VCaP (cell line): Measurements from ENCODE around the gene BSN.

ENCODE experiments used
- H3K27ac ChIP-seq: fragments of 450-650 bp; 2 replicates; pipeline ENCODE4 v1.5.1; 2017
- TF ChIP-seq, protein P1 (sequence below): fragments of 450-650 bp; conservative IDR thresholded peaks from 2 replicates; pipeline ENCODE4 v1.5.1; 2017; ENCODE audit warnings: mild to moderate bottlenecking, moderate library complexity

Gene BSN

DNA sequence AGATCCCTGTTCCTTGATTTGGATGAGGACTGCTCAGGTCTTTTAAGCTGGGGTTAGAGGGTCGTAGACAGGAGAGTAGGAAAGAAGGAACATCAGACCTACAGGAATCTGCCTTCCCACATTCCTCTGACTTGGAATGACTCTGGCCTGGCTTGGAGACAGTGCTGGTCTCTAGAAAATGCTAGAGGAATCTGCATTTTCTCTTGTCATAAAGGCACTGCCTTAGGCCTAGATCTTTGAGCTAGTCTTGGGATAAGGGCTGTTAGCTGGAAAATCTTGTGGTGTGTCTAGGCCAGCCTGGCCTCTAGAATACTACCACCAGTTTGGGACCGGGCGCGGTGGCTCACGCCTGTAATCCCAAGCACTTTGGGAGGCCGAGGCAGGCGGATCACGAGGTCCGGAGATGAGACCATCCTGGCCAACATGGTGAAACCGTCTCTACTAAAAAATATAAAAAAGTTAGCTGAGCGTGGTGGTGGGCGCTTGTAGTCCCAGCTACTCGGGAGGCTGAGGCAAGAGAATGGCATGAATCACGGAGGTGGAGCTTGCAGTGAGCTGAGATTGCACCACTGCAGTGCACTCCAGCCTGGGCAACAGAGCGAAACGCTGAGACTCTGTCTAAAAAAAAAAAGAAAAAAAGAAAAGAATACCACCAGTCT, 17.3 kb upstream of the BSN start:
- TF ChIP-seq, protein P1, sequence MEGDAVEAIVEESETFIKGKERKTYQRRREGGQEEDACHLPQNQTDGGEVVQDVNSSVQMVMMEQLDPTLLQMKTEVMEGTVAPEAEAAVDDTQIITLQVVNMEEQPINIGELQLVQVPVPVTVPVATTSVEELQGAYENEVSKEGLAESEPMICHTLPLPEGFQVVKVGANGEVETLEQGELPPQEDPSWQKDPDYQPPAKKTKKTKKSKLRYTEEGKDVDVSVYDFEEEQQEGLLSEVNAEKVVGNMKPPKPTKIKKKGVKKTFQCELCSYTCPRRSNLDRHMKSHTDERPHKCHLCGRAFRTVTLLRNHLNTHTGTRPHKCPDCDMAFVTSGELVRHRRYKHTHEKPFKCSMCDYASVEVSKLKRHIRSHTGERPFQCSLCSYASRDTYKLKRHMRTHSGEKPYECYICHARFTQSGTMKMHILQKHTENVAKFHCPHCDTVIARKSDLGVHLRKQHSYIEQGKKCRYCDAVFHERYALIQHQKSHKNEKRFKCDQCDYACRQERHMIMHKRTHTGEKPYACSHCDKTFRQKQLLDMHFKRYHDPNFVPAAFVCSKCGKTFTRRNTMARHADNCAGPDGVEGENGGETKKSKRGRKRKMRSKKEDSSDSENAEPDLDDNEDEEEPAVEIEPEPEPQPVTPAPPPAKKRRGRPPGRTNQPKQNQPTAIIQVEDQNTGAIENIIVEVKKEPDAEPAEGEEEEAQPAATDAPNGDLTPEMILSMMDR, result no peak
- H3K27ac ChIP-seq, result no peak overlapping the region

DNA sequence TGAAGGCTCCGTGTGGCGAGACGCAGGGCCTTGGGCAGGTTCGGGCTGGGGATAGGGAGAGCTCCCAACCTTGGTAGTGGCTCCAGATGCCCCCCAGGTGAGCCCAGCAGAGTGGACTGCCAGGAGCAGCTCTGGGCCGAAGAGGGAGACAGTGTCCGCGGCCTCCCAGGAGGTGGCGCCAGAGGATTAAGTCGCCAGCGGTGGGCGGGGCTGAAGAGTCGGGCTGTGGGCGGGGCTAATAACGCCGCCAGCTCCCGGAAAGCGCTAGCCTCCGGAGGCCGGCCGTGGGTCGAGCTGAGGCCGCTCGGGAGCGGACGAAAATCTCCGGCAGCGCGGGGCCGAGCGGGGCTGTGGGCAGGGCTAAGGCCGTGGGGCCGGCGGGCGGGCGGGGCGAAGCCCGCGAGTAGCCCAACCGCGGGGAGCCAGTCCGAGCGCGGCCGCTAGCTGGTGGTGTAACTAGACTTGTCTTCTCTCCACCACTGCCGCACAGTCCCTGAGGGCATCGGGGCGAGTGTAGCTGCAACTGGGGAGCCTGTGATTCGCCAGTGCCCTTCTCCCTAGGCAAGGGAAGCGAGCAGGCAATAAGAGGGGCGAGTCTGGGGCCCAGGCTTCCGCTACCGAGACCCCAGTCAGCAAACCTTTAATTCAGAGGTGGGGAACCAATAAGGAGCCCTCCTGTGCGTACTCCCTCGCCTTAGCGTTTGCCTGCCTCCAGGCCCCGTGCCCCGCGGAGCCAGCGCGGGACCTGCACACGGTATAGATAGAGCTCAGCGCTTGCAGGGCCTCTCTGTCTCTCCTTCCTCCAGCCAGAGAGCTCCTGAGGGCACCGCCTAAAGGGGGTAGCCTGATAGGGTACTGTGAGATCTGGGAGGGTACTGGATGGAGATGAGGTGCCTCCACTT, 14.4 kb upstream of the BSN start:
- TF ChIP-seq, protein P1, result peak; percentile 98
- H3K27ac ChIP-seq, result peak overlapping the region; percentile 86

DNA sequence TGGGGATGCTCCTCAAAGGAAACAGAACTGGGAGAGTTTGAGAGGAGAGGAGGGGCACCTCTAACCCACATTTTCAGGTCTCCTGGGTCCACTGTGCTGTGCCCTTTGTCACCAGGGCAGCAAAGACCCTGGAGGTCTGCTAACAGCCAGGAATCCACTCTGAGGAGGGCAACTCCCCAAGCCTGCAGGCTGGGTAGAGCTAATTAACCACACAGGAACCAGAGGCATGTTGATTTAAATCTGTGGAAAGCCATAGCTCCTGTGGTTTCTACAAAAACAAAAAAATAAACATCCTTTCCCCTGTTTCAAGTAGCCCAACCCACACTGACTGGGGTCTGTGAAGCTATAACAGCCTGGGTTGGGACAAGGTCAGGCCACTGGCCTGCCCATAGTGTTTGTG, 2.2 kb upstream of the BSN start:
- H3K27ac ChIP-seq, result no peak overlapping the region
- TF ChIP-seq, protein P1, result no peak

DNA sequence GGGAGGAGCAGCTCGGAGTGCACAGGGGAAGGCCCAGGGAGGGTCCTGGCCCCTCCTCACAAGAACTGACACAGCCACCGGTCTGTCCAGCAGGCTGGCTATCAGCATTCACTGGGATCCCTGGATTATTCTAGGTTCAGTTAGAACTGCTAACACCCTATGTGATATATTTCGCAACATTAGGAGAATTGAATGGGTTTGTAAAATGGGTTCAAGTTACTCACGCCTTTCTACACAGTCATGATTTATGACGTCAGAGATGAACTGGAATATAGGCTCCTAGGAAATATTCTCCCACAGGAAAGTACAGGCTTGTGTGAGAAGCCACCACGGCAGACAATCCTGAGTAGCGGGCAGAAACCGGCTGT, 969 bp upstream of the BSN start:
- H3K27ac ChIP-seq, result peak overlapping the region; percentile 90
- TF ChIP-seq, protein P1, result no peak

DNA sequence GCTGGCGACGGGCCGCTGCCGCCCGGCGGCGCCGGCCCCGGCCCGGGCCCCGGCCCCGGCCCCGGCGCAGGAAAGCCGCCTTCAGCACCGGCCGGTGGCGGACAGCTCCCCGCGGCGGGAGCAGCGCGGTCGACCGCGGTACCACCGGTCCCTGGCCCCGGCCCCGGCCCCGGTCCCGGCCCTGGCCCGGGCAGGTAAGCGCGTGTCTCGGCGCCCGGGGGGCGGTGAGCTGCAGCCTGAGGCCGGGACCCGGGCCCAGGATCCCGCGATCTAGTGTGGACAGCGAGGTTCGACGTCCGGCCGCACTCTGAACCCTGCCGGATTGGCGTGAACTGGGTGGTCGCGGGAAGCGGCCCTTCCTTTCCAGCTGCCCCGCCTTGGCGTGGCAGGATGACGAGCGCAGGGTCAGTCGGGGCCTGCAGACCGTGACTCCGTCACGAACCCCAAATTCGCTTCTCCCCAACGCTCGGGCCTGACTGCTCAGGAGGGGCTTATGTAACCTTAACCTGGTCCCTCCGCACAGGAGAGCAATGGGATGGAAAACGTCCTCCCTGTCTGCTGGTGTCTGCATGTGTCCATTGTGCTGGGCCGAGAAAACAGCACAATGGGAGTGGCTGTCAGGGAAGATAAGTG, 472 bp downstream of the BSN start:
- H3K27ac ChIP-seq, result peak overlapping the region; percentile 90
- TF ChIP-seq, protein P1, result 0 out of 2 replicates have a peak, but pooled peaks have one; percentile 7

DNA sequence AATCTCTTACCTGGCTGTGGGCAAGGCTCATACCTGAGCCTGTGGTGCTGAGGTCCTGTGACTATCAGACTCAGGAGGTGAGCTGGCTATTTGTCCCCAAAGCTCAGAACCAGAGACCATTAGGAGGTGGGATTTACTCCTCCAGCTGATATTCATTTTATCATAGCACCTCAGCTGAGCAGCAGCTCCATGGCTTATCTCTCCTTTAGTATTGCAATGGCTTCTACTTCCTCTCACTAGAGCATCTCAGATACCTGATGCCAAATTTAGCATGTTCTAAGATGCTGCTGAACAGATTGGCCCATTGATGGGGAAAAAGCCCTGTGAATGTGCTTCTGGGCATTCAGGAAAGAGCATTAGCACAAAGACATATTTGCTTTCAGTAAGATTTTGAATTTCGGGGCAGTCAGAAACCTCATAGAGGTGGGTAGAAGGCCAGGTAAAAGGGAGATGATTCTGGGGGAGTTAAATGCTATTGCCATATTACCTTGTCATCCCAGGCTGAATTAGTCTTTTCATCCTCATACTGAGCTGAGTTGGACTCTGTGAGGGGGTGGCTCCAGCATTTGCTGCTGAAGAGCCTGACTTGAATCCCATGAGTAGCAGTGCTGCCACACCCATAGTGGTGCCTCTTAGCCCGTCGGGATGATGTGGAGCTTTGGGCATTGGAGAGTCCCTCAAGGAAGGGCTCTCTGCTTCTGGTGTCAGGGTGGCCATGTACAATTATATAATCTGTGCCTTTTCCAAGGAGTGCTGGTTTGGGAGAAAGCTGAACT, 2.4 kb downstream of the BSN start:
- TF ChIP-seq, protein P1, result no peak

More for the DNA sequence above, 2.4 kb downstream of the BSN start:
- H3K27ac ChIP-seq, result no peak overlapping the region
